GM12891 (cell line): ENCODE results near the gene DLGAP4.
"Not testable (repeated sequence)": the region's sequence is repeated elsewhere in the genome, so short reads cannot be mapped to it uniquely, and the experiment has no call there.

Source experiments
- DNase-seq: peaks from one replicate; pipeline ENCODE4 v3.0.0; 2011; ENCODE audit warnings: low spot score; ENCODE audit not compliant: insufficient read length
- FAIRE-seq: peaks from 2 replicates; lab custom pipeline; 2011; peaks lifted over from hg19 to GRCh38; lab: Jason Lieb, UNC
- PAX5 ChIP-seq: IDR thresholded peaks from 2 replicates; pipeline ENCODE4 v1.6.1; 2011; ENCODE audit warnings: low read length, moderate library complexity, mild to moderate bottlenecking; ENCODE audit not compliant: insufficient read depth, severe bottlenecking
- POLR2A ChIP-seq: IDR thresholded peaks from 2 replicates; pipeline ENCODE4 v1.6.1; 2011; ENCODE audit warnings: low read depth, low read length, control low read depth
- POLR2AphosphoS5 ChIP-seq: IDR thresholded peaks from 2 replicates; pipeline ENCODE4 v1.6.1; 2011; ENCODE audit warnings: low read depth, low read length, control low read depth
- POU2F2 ChIP-seq: IDR thresholded peaks from 2 replicates; pipeline ENCODE4 v1.6.1; 2011; ENCODE audit warnings: low read depth, mild to moderate bottlenecking, control low read depth, low read length, moderate library complexity
- SPI1 ChIP-seq: IDR thresholded peaks from 2 replicates; pipeline ENCODE4 v1.6.1; 2011; ENCODE audit warnings: low read depth, low read length, control low read depth
- TAF1 ChIP-seq: IDR thresholded peaks from 2 replicates; pipeline ENCODE4 v1.6.1; 2011; ENCODE audit warnings: low read depth, low read length, control low read depth

Gene DLGAP4

GRCh38 chr20:36468149-36469000 lies 162.2 kb downstream of the DLGAP4 start:
- no peak for DNase-seq
- TF ChIP-seq POLR2AphosphoS5 (no peak), POU2F2 (no peak), POLR2A (no peak), TAF1 (no peak), PAX5 (no peak), SPI1 (no peak)
- no peak for FAIRE-seq

GRCh38 chr20:36469973-36470372 lies 163.8 kb downstream of the DLGAP4 start:
- no peak for DNase-seq
- FAIRE-seq: no peak
- TF ChIP-seq POU2F2: no peak
- no peak for TF ChIP-seq PAX5
- TF ChIP-seq TAF1: no peak
- no peak for TF ChIP-seq SPI1
- TF ChIP-seq POLR2A: no peak
- TF ChIP-seq POLR2AphosphoS5: no peak

GRCh38 chr20:36471885-36472636 lies 165.9 kb downstream of the DLGAP4 start:
- TF ChIP-seq SPI1 (no peak), TAF1 (no peak), POLR2AphosphoS5 (no peak), PAX5 (no peak), POLR2A (no peak), POU2F2 (no peak)
- FAIRE-seq (no peak), DNase-seq (no peak)

GRCh38 chr20:36472637-36473090 lies 166.5 kb downstream of the DLGAP4 start:
- TF ChIP-seq POLR2A (no peak), PAX5 (no peak), TAF1 (no peak)
- FAIRE-seq (peak; percentile 5), DNase-seq (no peak)

GRCh38 chr20:36473164-36473563 lies 167.0 kb downstream of the DLGAP4 start:
- TF ChIP-seq PAX5 (no peak), TAF1 (no peak), POU2F2 (no peak), SPI1 (no peak), POLR2A (no peak), POLR2AphosphoS5 (no peak)
- FAIRE-seq: no peak
- DNase-seq: no peak

GRCh38 chr20:36474563-36474962 lies 168.4 kb downstream of the DLGAP4 start:
- DNase-seq (no peak), FAIRE-seq (no peak)
- TF ChIP-seq POLR2AphosphoS5: no peak
- no peak for TF ChIP-seq SPI1
- no peak for TF ChIP-seq POLR2A
- no peak for TF ChIP-seq POU2F2
- no peak for TF ChIP-seq PAX5
- TF ChIP-seq TAF1: no peak

GRCh38 chr20:36475054-36475453 lies 168.9 kb downstream of the DLGAP4 start:
- not testable (repeated sequence) for FAIRE-seq, DNase-seq

GRCh38 chr20:36477475-36477874 lies 171.3 kb downstream of the DLGAP4 start:
- FAIRE-seq (no peak), DNase-seq (no peak)
- TF ChIP-seq POLR2A (no peak), POU2F2 (no peak)

GRCh38 chr20:36478137-36478905 lies 172.2 kb downstream of the DLGAP4 start:
- FAIRE-seq: no peak

More at GRCh38 chr20:36478137-36478905, 172.2 kb downstream of the DLGAP4 start:
- no peak for DNase-seq
- no peak for TF ChIP-seq SPI1
- no peak for TF ChIP-seq PAX5
- TF ChIP-seq TAF1: no peak
- no peak for TF ChIP-seq POLR2A
- TF ChIP-seq POU2F2: no peak
- TF ChIP-seq POLR2AphosphoS5: no peak
